Activated CD4-positive, alpha-beta T cell treated with anti-CD3 and anti-CD28 coated beads for 4 hours (primary cell): ENCODE results near the gene CCDC17.

Experiments
- DNase-seq, 2 donors: peaks; one replicate each; pipeline ENCODE4 v3.0.0-alpha.2; 2020

The CCDC17 gene

GRCh38 chr1:45623972-45624371 is at the start of gene CCDC17:
Gene CCDC17 (minus strand): TSS chr1:45624054. CDS start chr1:45623909, 145 bp downstream.
- DNase-seq, result no peak

- no peak for DNase-seq
Measured at GRCh38 chr1:45669859-45670655, 46.2 kb upstream of the CCDC17 start.

- DNase-seq, result no peak
Measured at GRCh38 chr1:45669379-45669778, 45.5 kb upstream of the CCDC17 start.

GRCh38 chr1:45668526-45668925 is 44.7 kb upstream of the CCDC17 start:
- no peak for DNase-seq

- no peak for DNase-seq
Measured at GRCh38 chr1:45667321-45668111, 43.7 kb upstream of the CCDC17 start.

- DNase-seq, result no peak
Measured at GRCh38 chr1:45666836-45667235, 43.0 kb upstream of the CCDC17 start.

GRCh38 chr1:45660336-45660735 is 36.5 kb upstream of the CCDC17 start:
- DNase-seq, result no peak

- DNase-seq, result no peak
Measured at GRCh38 chr1:45659222-45659621, 35.4 kb upstream of the CCDC17 start.

GRCh38 chr1:45658171-45658570 is 34.3 kb upstream of the CCDC17 start:
- DNase-seq, result no peak

- no peak for DNase-seq
Measured at GRCh38 chr1:45656573-45657226, 32.8 kb upstream of the CCDC17 start.

- no peak for DNase-seq
Measured at GRCh38 chr1:45654540-45655280, 30.9 kb upstream of the CCDC17 start.

GRCh38 chr1:45647248-45648021 is 23.6 kb upstream of the CCDC17 start:
- DNase-seq, result no peak

GRCh38 chr1:45644661-45645060 is 20.8 kb upstream of the CCDC17 start:
- DNase-seq, result no peak

- no peak for DNase-seq
Measured at GRCh38 chr1:45643978-45644377, 20.1 kb upstream of the CCDC17 start.

GRCh38 chr1:45643321-45643720 is 19.5 kb upstream of the CCDC17 start:
- no peak for DNase-seq

GRCh38 chr1:45640293-45640692 is 16.4 kb upstream of the CCDC17 start:
- DNase-seq, result no peak

GRCh38 chr1:45635211-45635610 is 11.4 kb upstream of the CCDC17 start:
- no peak for DNase-seq

- no peak for DNase-seq
Measured at GRCh38 chr1:45630429-45630828, 6.6 kb upstream of the CCDC17 start.

- no peak for DNase-seq
Measured at GRCh38 chr1:45629035-45629434, 5.2 kb upstream of the CCDC17 start.

GRCh38 chr1:45622524-45623394 is 1.1 kb downstream of the CCDC17 start:
- DNase-seq, result no peak

GRCh38 chr1:45621895-45622523 is 1.8 kb downstream of the CCDC17 start:
- no peak for DNase-seq
